Measurements from ENCODE around the gene RHEX. TPM values are rescaled to one million over a fixed set of nuclear protein-coding genes. Genes with fewer than 3 reads are reported as not detected.
"Not testable (repeated sequence)": the region's sequence is repeated elsewhere in the genome, so short reads cannot be mapped to it uniquely, and the experiment has no call there.

RHEX gene, protein sequence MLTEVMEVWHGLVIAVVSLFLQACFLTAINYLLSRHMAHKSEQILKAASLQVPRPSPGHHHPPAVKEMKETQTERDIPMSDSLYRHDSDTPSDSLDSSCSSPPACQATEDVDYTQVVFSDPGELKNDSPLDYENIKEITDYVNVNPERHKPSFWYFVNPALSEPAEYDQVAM
- not detected for total RNA-seq (2021; fragmentation: NEBNext Ultra II Directional; extraction: Animal tissue kit (Norgen Biotek cat#: 25700))
- long read RNA-seq: 0 reads

DNA sequence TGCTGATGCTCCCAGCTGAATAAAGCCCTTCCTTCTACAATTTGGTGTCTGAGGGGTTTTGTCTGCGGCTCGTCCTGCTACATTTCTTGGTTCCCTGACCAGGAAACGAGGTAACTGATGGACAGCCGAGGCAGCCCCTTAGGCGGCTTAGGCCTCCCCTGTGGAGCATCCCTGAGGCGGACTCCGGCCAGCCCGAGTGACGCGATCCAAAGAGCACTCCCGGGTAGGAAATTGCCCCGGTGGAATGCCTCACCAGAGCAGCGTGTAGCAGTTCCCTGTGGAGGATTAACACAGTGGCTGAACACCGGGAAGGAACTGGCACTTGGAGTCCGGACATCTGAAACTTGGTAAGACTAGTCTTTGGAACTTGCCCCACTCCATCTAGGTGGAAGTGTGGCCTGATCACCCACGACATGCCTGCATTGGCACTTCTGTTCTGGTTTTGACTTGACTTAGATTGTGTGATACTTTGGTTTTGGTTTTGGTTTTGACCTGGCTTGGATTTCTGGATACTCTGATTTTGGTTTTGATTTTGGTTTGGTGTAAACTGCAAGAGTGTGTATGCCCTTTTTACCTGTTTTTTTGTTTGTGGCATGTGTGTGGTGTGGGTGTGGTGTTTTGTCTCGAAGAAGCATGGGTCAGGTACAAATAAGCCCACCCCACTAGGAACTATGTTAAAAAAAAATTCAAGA, at the start of gene RHEX:
Gene RHEX, plus strand, starts transcription at position 255 of the 692 bp plus-strand sequence. CDS start 44,656 bp downstream, outside the sequence.
- not testable (repeated sequence) for DNase-seq; H3K4me1 Mint-ChIP-seq (ENCODE audit: low read depth); H3K9me3 Mint-ChIP-seq; H3K36me3 Mint-ChIP-seq (ENCODE audit: low read depth); H3K27ac Mint-ChIP-seq
- Mint-ChIP-seq H3K4me3 (peak within 1 kb of the TSS; percentile 0; the same call in 1 of the 2 replicates), H3K27me3 (ENCODE audit: insufficient read depth) (peaks cover 42% of the 10 kb centered on the region)

DNA sequence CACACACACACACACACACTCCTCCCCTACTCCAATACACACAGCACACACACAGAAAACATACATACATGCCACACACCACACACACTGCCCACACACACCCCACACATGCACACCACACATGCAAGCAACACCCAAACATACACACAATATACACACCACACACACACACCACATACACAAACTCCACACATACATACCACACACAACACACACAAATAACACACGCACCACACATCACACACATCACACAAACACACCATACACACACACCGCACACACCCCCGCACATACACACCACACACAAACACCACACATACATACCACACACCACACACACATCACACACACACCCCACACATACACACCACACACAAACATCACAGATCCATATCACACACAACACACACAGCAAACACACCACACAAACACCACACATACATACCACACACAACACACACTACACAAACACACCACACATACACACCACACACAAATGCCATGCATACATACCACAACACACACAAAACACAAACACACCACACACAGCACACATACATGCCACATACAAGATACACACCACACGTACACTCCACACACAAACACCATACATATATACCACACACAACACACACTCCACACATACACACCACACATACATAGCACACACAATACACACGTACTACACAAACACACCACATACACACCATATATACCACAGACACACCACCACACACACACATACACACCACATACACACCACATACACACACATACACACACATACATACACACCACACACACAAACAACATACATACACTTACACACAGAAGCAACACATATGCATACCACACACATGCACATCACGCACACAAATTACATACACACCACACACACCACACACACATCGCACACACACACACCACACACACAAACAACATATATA, 48.8 kb upstream of the RHEX start:
- Mint-ChIP-seq H3K36me3 (ENCODE audit: low read depth) (no peaks in the 10 kb centered on the region), H3K27ac (peak overlapping the region; percentile 47), H3K27me3 (ENCODE audit: insufficient read depth) (peaks cover 7% of the 10 kb centered on the region; the same call in 1 of the 2 replicates), H3K4me3 (peak overlapping the region; percentile 14; the same call in 1 of the 2 replicates), H3K4me1 (ENCODE audit: low read depth) (peaks cover 53% of the 10 kb centered on the region), H3K9me3 (no peaks in the 10 kb centered on the region)
- TF ChIP-seq, protein P1, sequence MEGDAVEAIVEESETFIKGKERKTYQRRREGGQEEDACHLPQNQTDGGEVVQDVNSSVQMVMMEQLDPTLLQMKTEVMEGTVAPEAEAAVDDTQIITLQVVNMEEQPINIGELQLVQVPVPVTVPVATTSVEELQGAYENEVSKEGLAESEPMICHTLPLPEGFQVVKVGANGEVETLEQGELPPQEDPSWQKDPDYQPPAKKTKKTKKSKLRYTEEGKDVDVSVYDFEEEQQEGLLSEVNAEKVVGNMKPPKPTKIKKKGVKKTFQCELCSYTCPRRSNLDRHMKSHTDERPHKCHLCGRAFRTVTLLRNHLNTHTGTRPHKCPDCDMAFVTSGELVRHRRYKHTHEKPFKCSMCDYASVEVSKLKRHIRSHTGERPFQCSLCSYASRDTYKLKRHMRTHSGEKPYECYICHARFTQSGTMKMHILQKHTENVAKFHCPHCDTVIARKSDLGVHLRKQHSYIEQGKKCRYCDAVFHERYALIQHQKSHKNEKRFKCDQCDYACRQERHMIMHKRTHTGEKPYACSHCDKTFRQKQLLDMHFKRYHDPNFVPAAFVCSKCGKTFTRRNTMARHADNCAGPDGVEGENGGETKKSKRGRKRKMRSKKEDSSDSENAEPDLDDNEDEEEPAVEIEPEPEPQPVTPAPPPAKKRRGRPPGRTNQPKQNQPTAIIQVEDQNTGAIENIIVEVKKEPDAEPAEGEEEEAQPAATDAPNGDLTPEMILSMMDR (IDR thresholded peaks at IDR 0.05): no peak
- DNase-seq: no peak

DNA sequence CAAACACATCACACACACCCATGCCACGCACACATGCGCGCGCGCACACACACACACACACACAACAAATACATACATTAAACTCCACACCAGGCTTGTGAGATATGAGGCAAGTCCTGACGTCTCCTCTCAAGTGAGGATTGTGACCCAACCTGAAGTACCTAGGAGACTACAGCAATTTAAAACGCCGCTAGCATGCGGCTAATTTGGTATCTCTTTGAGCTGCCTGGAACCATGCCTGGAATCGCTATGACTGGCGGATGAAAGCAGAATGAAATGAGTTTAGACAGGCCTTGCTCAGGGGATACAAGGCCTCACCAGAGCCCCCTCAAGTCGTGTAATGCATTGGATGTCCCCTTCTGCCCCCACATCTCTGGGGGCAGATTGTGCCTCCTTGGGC, 48.1 kb upstream of the RHEX start:
- TF ChIP-seq, protein P1 (IDR thresholded peaks at IDR 0.05): no peak
- Mint-ChIP-seq H3K36me3 (ENCODE audit: low read depth) (no peaks in the 10 kb centered on the region), H3K27me3 (ENCODE audit: insufficient read depth) (peaks cover 10% of the 10 kb centered on the region; the same call in 1 of the 2 replicates), H3K4me1 (ENCODE audit: low read depth) (peaks cover 51% of the 10 kb centered on the region), H3K9me3 (no peaks in the 10 kb centered on the region), H3K27ac (no peak overlapping the region), H3K4me3 (no peak overlapping the region)
- no peak for DNase-seq

DNA sequence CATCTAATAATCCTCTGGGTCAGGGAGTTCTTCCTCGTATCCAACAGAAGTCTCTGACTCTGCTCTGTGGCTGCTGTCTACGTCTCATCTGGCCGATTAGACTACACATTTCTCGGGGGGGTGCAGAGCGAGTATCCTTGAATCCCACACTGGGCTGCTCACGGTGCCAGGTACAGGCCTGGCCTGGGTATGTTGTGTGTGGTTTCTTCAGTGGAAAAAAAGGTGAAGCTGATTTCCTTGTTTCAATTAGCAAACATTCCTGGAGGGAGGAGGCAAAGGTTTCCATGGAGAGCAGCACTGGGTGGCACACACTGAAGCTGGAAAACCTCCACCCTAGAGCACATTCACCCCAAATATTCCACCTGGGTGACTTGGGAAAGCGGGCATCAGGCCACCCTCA, 47.7 kb upstream of the RHEX start:
- Mint-ChIP-seq H3K27me3 (ENCODE audit: insufficient read depth) (peaks cover 10% of the 10 kb centered on the region; the same call in 1 of the 2 replicates), H3K4me3 (no peak overlapping the region), H3K27ac (no peak overlapping the region), H3K36me3 (ENCODE audit: low read depth) (no peaks in the 10 kb centered on the region), H3K9me3 (no peaks in the 10 kb centered on the region), H3K4me1 (ENCODE audit: low read depth) (peaks cover 47% of the 10 kb centered on the region)
- no peak for DNase-seq
- TF ChIP-seq, protein P1 (IDR thresholded peaks at IDR 0.05): no peak

DNA sequence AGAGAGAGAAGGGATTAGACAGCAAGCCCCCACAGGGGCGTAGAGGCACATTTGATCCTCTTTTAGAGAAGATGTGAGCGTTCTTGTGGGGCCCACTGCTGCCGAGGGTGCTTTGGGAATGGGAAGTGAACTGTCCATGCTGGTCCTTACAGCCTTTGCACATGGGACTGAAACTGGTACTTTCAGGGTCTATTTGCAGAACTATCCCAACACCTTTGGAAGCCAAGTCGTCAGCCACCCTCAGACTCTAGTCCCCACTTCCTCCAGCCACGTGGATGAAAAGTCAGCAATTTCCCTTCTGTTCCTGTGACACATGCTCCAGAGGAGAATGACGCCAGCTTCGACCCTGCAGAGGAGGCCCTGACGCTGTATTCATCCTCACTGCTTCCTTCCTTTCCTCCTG, 47.2 kb upstream of the RHEX start:
- Mint-ChIP-seq H3K36me3 (ENCODE audit: low read depth) (no peaks in the 10 kb centered on the region), H3K27ac (no peak overlapping the region), H3K27me3 (ENCODE audit: insufficient read depth) (peaks cover 10% of the 10 kb centered on the region), H3K4me3 (no peak overlapping the region), H3K9me3 (no peaks in the 10 kb centered on the region), H3K4me1 (ENCODE audit: low read depth) (peaks cover 42% of the 10 kb centered on the region)
- no peak for DNase-seq
- TF ChIP-seq, protein P1 (IDR thresholded peaks at IDR 0.05): no peak
